Calu3 (cell line): ENCODE measurements around the gene HCK. TPM values are rescaled to one million over a fixed set of nuclear protein-coding genes. Genes with fewer than 3 reads are reported as not detected.

ENCODE experiments used
- BruUV-seq: library from RNA; stranded (reverse); fragments of 400-500 nt; replicated peaks from 2 replicates; lab custom pipeline; 2021; lab: Mats Ljungman, UMichigan
- CTCF ChIA-PET: fragments of 300-600 bp; sonication (Branson Sonifier 250); formaldehyde crosslinking; loops from one replicate; lab custom pipeline; 2022; ENCODE audit warnings: antibody characterized with exemption; lab: Charles Lee
- DNase-seq: peaks from one replicate; pipeline ENCODE4 v3.0.0; 2022
- H3K27ac Mint-ChIP-seq: one replicate; pipeline ENCODE4 v1.8.0; 2022; ENCODE audit warnings: mixed read lengths; ENCODE audit not compliant: unreplicated experiment
- H3K27me3 Mint-ChIP-seq: one replicate; pipeline ENCODE4 v1.8.0; 2022; ENCODE audit warnings: mixed read lengths; ENCODE audit not compliant: unreplicated experiment
- H3K36me3 Mint-ChIP-seq: one replicate; pipeline ENCODE4 v1.8.0; 2022; ENCODE audit warnings: mild to moderate bottlenecking, moderate library complexity, mixed read lengths; ENCODE audit not compliant: insufficient read depth, unreplicated experiment
- H3K4me1 Mint-ChIP-seq: one replicate; pipeline ENCODE4 v1.8.0; 2022; ENCODE audit warnings: mild to moderate bottlenecking, low read depth, mixed read lengths; ENCODE audit not compliant: unreplicated experiment
- H3K4me3 Mint-ChIP-seq: one replicate; pipeline ENCODE4 v1.8.0; 2022; ENCODE audit warnings: mild to moderate bottlenecking, low read depth, moderate library complexity, mixed read lengths; ENCODE audit not compliant: unreplicated experiment
- H3K9me3 Mint-ChIP-seq: one replicate; pipeline ENCODE4 v1.8.0; 2022; ENCODE audit warnings: low read depth, mixed read lengths; ENCODE audit not compliant: unreplicated experiment
- intact Hi-C: fragments of 100-400 bp; cut with micrococcal nuclease; formaldehyde crosslinking; loops from one replicate; pipeline ENCODE4 v1.10.0; 2022; ENCODE audit not compliant: unreplicated experiment
- total RNA-seq: library from RNA; stranded (reverse); gene quantifications from 2 replicates; pipeline ENCODE4 v1.2.3, GENCODE V29; 2022
- TF ChIP-seq, protein P1 (sequence below): fragments of 200-600 bp; IDR thresholded peaks from one replicate; pipeline ENCODE4 v1.8.0; 2022; ENCODE audit warnings: antibody characterized with exemption; ENCODE audit not compliant: unreplicated experiment

HCK gene
- total RNA-seq, 1 experiment from 2014 or later = not detected

DNA sequence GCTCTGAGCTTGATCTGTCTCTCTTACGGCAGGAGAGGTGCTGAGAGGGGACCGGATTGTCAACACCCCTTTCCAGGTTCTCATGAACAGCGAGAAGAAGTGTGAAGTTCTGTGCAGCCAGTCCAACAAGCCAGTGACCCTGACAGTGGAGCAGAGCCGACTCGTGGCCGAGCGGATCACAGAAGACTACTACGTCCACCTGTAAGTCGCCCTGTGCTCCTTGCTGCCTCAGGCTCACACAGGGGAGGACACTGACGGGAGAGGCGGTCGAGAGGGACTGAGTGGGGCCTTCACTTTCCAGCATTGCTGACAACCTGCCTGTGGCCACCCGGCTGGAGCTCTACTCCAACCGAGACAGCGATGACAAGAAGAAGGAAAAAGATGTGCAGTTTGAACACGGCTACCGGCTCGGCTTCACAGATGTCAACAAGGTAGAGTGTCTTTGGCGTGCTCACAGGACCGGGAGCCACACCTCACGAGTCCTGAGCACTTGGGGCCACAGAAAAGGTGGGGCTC, 89.5 kb downstream of the HCK start:
- intact Hi-C loops = no loop called here
- Mint-ChIP-seq H3K27ac (no peak overlapping the region), H3K27me3 (no peaks in the 10 kb centered on the region), H3K4me3 (no peak overlapping the region), H3K36me3 (peaks cover 67% of the 10 kb centered on the region), H3K4me1 (no peaks in the 10 kb centered on the region), H3K9me3 (no peaks in the 10 kb centered on the region)
- TF ChIP-seq, protein P1, sequence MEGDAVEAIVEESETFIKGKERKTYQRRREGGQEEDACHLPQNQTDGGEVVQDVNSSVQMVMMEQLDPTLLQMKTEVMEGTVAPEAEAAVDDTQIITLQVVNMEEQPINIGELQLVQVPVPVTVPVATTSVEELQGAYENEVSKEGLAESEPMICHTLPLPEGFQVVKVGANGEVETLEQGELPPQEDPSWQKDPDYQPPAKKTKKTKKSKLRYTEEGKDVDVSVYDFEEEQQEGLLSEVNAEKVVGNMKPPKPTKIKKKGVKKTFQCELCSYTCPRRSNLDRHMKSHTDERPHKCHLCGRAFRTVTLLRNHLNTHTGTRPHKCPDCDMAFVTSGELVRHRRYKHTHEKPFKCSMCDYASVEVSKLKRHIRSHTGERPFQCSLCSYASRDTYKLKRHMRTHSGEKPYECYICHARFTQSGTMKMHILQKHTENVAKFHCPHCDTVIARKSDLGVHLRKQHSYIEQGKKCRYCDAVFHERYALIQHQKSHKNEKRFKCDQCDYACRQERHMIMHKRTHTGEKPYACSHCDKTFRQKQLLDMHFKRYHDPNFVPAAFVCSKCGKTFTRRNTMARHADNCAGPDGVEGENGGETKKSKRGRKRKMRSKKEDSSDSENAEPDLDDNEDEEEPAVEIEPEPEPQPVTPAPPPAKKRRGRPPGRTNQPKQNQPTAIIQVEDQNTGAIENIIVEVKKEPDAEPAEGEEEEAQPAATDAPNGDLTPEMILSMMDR = no peak
- no TSS peak for BruUV-seq
- CTCF ChIA-PET = interaction anchor here (0.6 kb wide), 1 partner anchor 473 kb away, joined by 3 read pairs; no protein-coding TSS in a partner anchor
- no peak for DNase-seq

- intact Hi-C loops = no loop called here
- CTCF ChIA-PET = no interaction called here
- TF ChIP-seq, protein P1 = no peak
Observed at GRCh38 chr20:32142088-32142487, 90.0 kb downstream of the HCK start.

DNA sequence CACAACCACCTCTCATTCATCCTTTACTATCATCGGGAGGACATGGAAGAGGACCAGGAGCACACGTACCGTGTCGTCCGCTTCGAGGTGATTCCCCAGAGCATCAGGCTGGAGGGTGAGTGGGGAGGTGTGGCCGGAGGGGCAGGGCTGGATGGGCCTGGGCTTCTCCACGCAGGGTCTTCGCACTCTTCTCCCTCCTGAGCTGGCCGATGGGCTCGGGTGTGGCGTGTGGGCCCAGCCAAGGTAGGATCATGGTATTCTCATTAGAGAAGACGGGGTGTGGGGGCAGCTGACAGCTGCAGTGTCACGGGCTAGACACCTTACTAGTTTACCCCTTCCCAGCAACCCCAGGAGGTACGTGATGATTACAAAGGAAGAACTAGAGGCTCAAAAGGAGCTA, 90.9 kb downstream of the HCK start:
- intact Hi-C loops = no loop called here
- TF ChIP-seq, protein P1 = no peak
- H3K27ac Mint-ChIP-seq = no peak overlapping the region

More at GRCh38 chr20:32142088-32142487, 90.0 kb downstream of the HCK start:
- DNase-seq = no peak
- no peaks in the 10 kb centered on the region for H3K27me3 Mint-ChIP-seq
- H3K9me3 Mint-ChIP-seq = no peaks in the 10 kb centered on the region
- H3K36me3 Mint-ChIP-seq = peaks cover 72% of the 10 kb centered on the region
- no peaks in the 10 kb centered on the region for H3K4me1 Mint-ChIP-seq
- H3K4me3 Mint-ChIP-seq = no peak overlapping the region
- no TSS peak for BruUV-seq
- no peak overlapping the region for H3K27ac Mint-ChIP-seq

DNA sequence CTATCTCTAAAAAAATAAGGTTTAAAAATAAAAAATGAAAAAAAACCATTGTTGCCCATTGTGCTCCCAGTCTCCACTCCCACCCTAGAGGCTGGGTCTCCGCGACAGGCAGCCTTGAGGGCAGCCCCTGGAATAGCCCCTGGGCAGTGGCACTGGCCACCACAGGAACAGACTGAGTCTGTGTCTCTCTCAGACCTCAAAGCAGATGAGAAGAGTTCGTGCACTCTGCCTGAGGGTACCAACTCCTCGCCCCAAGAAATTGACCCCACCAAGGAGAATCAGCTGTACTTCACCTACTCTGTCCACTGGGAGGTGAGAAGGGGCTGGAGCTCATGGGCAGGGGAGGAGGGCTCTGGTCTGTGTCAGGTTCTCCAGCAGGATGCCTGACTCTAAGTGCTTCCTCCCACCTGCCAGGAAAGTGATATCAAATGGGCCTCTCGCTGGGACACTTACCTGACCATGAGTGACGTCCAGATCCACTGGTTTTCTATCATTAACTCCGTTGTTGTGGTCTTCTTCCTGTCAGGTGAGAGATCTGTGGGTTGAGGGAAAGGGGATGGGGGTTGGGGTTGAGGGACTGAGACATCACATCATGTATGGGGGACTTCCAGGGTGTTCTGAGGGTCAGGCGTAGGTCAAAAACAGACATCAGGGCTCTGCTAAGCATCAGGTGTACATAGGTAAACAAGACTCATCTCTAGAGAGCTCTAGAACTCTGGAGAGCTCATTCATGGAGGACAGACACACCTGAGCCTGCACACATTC, 93.0 kb downstream of the HCK start:
- H3K36me3 Mint-ChIP-seq = peaks cover 72% of the 10 kb centered on the region
- CTCF ChIA-PET = no interaction called here
- H3K27ac Mint-ChIP-seq = no peak overlapping the region
- H3K4me1 Mint-ChIP-seq = no peaks in the 10 kb centered on the region
- H3K9me3 Mint-ChIP-seq = no peaks in the 10 kb centered on the region
- DNase-seq = no peak
- no peak overlapping the region for H3K4me3 Mint-ChIP-seq
- TF ChIP-seq, protein P1 = no peak
- no peaks in the 10 kb centered on the region for H3K27me3 Mint-ChIP-seq
- no TSS peak for BruUV-seq
- intact Hi-C loops = no loop called here

More for the DNA sequence above, 90.9 kb downstream of the HCK start:
- Mint-ChIP-seq H3K9me3 (no peaks in the 10 kb centered on the region), H3K4me3 (no peak overlapping the region), H3K36me3 (peaks cover 76% of the 10 kb centered on the region), H3K4me1 (no peaks in the 10 kb centered on the region), H3K27me3 (no peaks in the 10 kb centered on the region)
- no TSS peak for BruUV-seq
- no peak for DNase-seq
- CTCF ChIA-PET = no interaction called here
